Left ventricle myocardium inferior (tissue), 1 donor: ENCODE data around the gene MAP3K4. TPM values are rescaled to one million over a fixed set of nuclear protein-coding genes. Genes with fewer than 3 reads are reported as not detected.

ENCODE experiments used
- DNase-seq: peaks from one replicate; pipeline ENCODE4 v3.0.0-alpha.2; 2020
- H3K27ac ChIP-seq: fragments of 200-600 bp; replicated peaks from 2 replicates; pipeline ENCODE4 v1.8.0; 2021
- H3K27me3 ChIP-seq: fragments of 200-600 bp; 2 replicates; pipeline ENCODE4 v1.8.0; 2021; ENCODE audit warnings: low read depth
- H3K36me3 ChIP-seq: fragments of 200-600 bp; 2 replicates; pipeline ENCODE4 v1.8.0; 2021
- H3K4me1 ChIP-seq: fragments of 200-600 bp; 2 replicates; pipeline ENCODE4 v1.8.0; 2021
- H3K4me3 ChIP-seq: fragments of 200-600 bp; 2 replicates; pipeline ENCODE4 v1.8.0; 2021; ENCODE audit warnings: mild to moderate bottlenecking, moderate library complexity
- H3K9me3 ChIP-seq: fragments of 200-600 bp; replicated peaks from 2 replicates; pipeline ENCODE4 v1.8.0; 2021
- CTCF ChIP-seq: fragments of 200-600 bp; IDR thresholded peaks from 2 replicates; pipeline ENCODE4 v1.8.0; 2021; ENCODE audit warnings: antibody characterized with exemption, mild to moderate bottlenecking, borderline replicate concordance
- intact Hi-C: fragments of 100-400 bp; cut with micrococcal nuclease; formaldehyde crosslinking; loops from one replicate; pipeline ENCODE4 v1.11.0; 2022
- total RNA-seq: library from RNA; stranded (reverse); fragmentation: NEBNext Ultra II Directional; extraction: Animal tissue kit (Norgen Biotek cat#: 25700); gene quantifications from one replicate; pipeline ENCODE4 v1.2.1, GENCODE V29; 2021
- donor health status: DM: no; HTN: yes; CAD: no; lungs with severe emphysema.

The MAP3K4 gene
- total RNA-seq, 1 donor from 2014 or later: 37.1 TPM

GRCh38 chr6:160950507-160950906 is 41.1 kb upstream of the MAP3K4 start:
- Histone ChIP-seq H3K27me3 (no peaks in the 10 kb centered on the region), H3K36me3 (no peaks in the 10 kb centered on the region), H3K9me3 (no peaks in the 10 kb centered on the region), H3K27ac (peak overlapping the region; percentile 73), H3K4me1 (peaks cover 25% of the 10 kb centered on the region), H3K4me3 (peak overlapping the region; percentile 4)
- intact Hi-C loops: no loop called here
- no peak for DNase-seq
- TF ChIP-seq CTCF: no peak

GRCh38 chr6:160951187-160952030 is 40.2 kb upstream of the MAP3K4 start:
- Histone ChIP-seq H3K36me3 (no peaks in the 10 kb centered on the region), H3K27me3 (no peaks in the 10 kb centered on the region), H3K4me1 (peaks cover 25% of the 10 kb centered on the region), H3K9me3 (no peaks in the 10 kb centered on the region), H3K4me3 (no peak overlapping the region), H3K27ac (peak overlapping the region; percentile 73)
- no peak for TF ChIP-seq CTCF
- DNase-seq: no peak
- intact Hi-C loops: no loop called here

GRCh38 chr6:160952633-160953281 is 38.8 kb upstream of the MAP3K4 start:
- peaks cover 25% of the 10 kb centered on the region for H3K4me1 ChIP-seq
- no peak for TF ChIP-seq CTCF

GRCh38 chr6:160955508-160956295 is 35.9 kb upstream of the MAP3K4 start:
- Histone ChIP-seq H3K27me3 (no peaks in the 10 kb centered on the region), H3K36me3 (no peaks in the 10 kb centered on the region), H3K4me1 (peaks cover 7% of the 10 kb centered on the region), H3K27ac (no peak overlapping the region), H3K4me3 (no peak overlapping the region), H3K9me3 (no peaks in the 10 kb centered on the region)
- no peak for DNase-seq
- intact Hi-C loops: no loop called here
- TF ChIP-seq CTCF: no peak

More at GRCh38 chr6:160952633-160953281, 38.8 kb upstream of the MAP3K4 start:
- no peak overlapping the region for H3K4me3 ChIP-seq
- no peak for DNase-seq
- H3K27me3 ChIP-seq: no peaks in the 10 kb centered on the region
- intact Hi-C loops: no loop called here
- H3K27ac ChIP-seq: no peak overlapping the region
- H3K9me3 ChIP-seq: no peaks in the 10 kb centered on the region
- no peaks in the 10 kb centered on the region for H3K36me3 ChIP-seq

GRCh38 chr6:160956300-160957035 is 35.1 kb upstream of the MAP3K4 start:
- Histone ChIP-seq H3K4me1 (no peaks in the 10 kb centered on the region), H3K4me3 (no peak overlapping the region), H3K27me3 (no peaks in the 10 kb centered on the region), H3K9me3 (no peaks in the 10 kb centered on the region), H3K36me3 (no peaks in the 10 kb centered on the region), H3K27ac (no peak overlapping the region)
- intact Hi-C loops: no loop called here
- DNase-seq: no peak
- no peak for TF ChIP-seq CTCF
